Heart left ventricle (tissue), 16 donors: ENCODE results near the gene SPATS2L. TPM values are rescaled to one million over a fixed set of nuclear protein-coding genes. Genes with fewer than 3 reads are reported as not detected.

Experiments used
- ATAC-seq, 4 donors: fragments of 200-7000 bp; cut with Tn5 transposase; one replicate each; pipeline ENCODE4 v1.9.1; 2020 to 2022; ENCODE audit warnings: moderate library complexity in 4 of 4, mild to moderate bottlenecking in 3 of 4, moderate number of reproducible peaks in 1 of 4
- DNase-seq, 5 donors: peaks; one replicate each; pipeline ENCODE4 v3.0.0-alpha.2; 2020
- H3K27ac ChIP-seq, 12 donors: fragments of 200-600 bp; sonication (generic) in 4 of 12; one replicate each; pipeline versions ENCODE4 v1.5.0 to v1.8.0; 2016 to 2022; ENCODE audit warnings: mild to moderate bottlenecking in 2 of 12
- H3K27me3 ChIP-seq, 9 donors: fragments of 200-600 bp; sonication (generic) in 2 of 9; one replicate each; pipeline versions ENCODE4 v1.5.1 to v1.8.0; 2016 to 2022; ENCODE audit warnings: mild to moderate bottlenecking in 3 of 9
- H3K36me3 ChIP-seq, 9 donors: fragments of 200-600 bp; sonication (generic) in 2 of 9; one replicate each; pipeline versions ENCODE4 v1.5.0 to v1.8.0; 2018 to 2022; ENCODE audit warnings: mild to moderate bottlenecking in 2 of 9
- H3K4me1 ChIP-seq, 12 donors: fragments of 200-600 bp; sonication (generic) in 4 of 12; one replicate each; pipeline versions ENCODE4 v1.5.0 to v1.8.0; 2016 to 2022; ENCODE audit warnings: mild to moderate bottlenecking in 3 of 12
- H3K4me3 ChIP-seq, 12 donors: fragments of 200-600 bp; sonication (generic) in 4 of 12; one replicate each; pipeline versions ENCODE4 v1.5.0 to v1.8.0; 2017 to 2022; ENCODE audit warnings: mild to moderate bottlenecking in 9 of 12, moderate library complexity in 4 of 12
- H3K9me3 ChIP-seq, 12 donors: fragments of 200-600 bp; sonication (generic) in 4 of 12; one replicate each; pipeline versions ENCODE4 v1.5.0 to v1.8.0; 2016 to 2022; ENCODE audit warnings: mild to moderate bottlenecking in 1 of 12
- POLR2A ChIP-seq, 2 donors: fragments of 450-650 bp; IDR thresholded peaks; one replicate each; pipeline ENCODE4 v1.6.1; 2017; ENCODE audit warnings: antibody characterized with exemption in 2 of 2, mild to moderate bottlenecking in 2 of 2, moderate library complexity in 2 of 2
- WGBS, 4 donors: extraction: QIAGEN DNeasy Blood & Tissue Kit in 2 of 4; methylation state at CpG; one replicate each; pipeline versions ENCODE4 v1.1.5 to v1.1.7; 2013 to 2018; 5-methylcytosine and 5-hydroxymethylcytosine counted together
- intact Hi-C, 10 donors: fragments of 100-400 bp; cut with DNase I; formaldehyde crosslinking; loops; one replicate each; pipeline versions ENCODE4 v1.11.1 to v1.14.2; 2022
- polyA plus RNA-seq, 2 donors: library from polyadenylated mRNA; stranded (reverse); fragments of 200-250 nt; gene quantifications; one replicate each; pipeline ENCODE4 v1.2.3, GENCODE V29; 2013
- total RNA-seq, 9 donors: library from RNA; depleted of rRNA in 2 of 9; stranded (reverse); fragments of >200 nt in 2 of 9; fragmentation: NEBNext Ultra II Directional in 3 of 9; extraction: Animal tissue kit (Norgen Biotek cat#: 25700) in 3 of 9; gene quantifications; one replicate each; pipeline versions ENCODE4 v1.1.0 to v1.2.4, GENCODE V29; 2016 to 2023
- TF ChIP-seq, protein P1 (sequence below), 12 donors: fragments of 200-600 bp; sonication (generic) in 4 of 12; IDR thresholded peaks; one replicate each; pipeline versions ENCODE4 v1.5.0 to v1.8.0; 2018 to 2022; ENCODE audit warnings: antibody characterized with exemption in 12 of 12, mild to moderate bottlenecking in 5 of 12
- donor health status: ischemic (EF 13 %, LVEDD 7.1; RV severe dilation, severe dysfunction).
- donor health status: healthy with polysubstance abuse.
- donor health status: DM: no; HTN: yes; CAD: no.
- donor health status: DM: no; HTN: no; CAD: no.
- donor health status: ischemic (EF 25% LVEDD 6.9; RV normal size, moderate dysfunction).
- donor health status: ischemic (EF 25% LVEDD 5.7; RV mildly dilated, moderate dysfunction).
- donor health status: healthy.
- donor health status: DM: yes; HTN: yes; CAD: no.
- donor health status: ischemic (EF 35%, LVEDD 5.7; RV mildly dilated, moderate dysfunction).
- donor health status: nonischemic (EF 11% LVEDD 7.7; RV severe dilation, severe dysfunction).
- donor health status: DM: yes; HTN: yes; CAD: no.
- donor health status: PGD.
- donor health status: ischemic (EF 29% LVEDD 5.4; RV normal size, mild dysfunction).
- donor health status: nonischemic (EF 23%, LVEDD 6.1; RV moderate dilation, normal function).

SPATS2L gene
- total and polyA plus RNA-seq, 11 donors = 34.9 to 177 (median 102) TPM

DNA sequence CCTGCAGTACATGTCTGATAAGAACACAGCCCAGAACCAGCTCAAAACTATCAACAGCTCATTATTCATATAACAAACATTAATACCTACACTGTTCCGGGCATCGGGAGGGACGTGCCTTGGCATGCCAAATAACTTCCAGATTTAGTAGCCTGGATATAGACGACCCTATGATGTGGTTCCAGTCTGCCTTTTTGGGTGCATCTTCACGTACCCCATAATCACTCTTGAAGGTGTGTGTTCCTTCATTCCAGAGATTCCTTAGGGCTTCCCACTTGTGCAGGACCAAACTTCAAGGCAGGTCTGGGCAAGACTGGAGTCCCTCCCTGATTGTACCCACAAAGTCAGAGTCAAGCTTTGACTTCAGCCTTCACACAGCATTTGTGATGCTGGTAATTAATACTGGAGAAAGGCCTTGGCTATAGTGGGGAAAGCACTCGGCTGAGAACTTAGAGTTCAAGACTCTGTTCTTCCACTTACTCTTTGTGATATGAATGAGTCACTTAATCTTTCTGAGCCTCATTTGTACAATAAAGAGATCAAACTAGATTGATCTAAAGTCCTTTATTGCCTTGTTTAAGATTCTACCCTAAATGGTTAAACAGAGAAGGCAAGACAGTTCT lies 27.7 kb upstream of the SPATS2L start:
- Histone ChIP-seq H3K4me3 (no peak overlapping the region), H3K9me3 (no peaks in the 10 kb centered on the region), H3K27ac (no peak overlapping the region), H3K4me1 (no peaks in the 10 kb centered on the region), H3K36me3 (no peaks in the 10 kb centered on the region), H3K27me3 (no peaks in the 10 kb centered on the region)
- DNase-seq (no peak), ATAC-seq (no peak)
- intact Hi-C loops = no loop called here
- 76 to 82% (median 78%) methylated on average over 6 of the region's 6 CpGs for whole genome bisulfite sequencing, 4 donors
- TF ChIP-seq, protein P1, sequence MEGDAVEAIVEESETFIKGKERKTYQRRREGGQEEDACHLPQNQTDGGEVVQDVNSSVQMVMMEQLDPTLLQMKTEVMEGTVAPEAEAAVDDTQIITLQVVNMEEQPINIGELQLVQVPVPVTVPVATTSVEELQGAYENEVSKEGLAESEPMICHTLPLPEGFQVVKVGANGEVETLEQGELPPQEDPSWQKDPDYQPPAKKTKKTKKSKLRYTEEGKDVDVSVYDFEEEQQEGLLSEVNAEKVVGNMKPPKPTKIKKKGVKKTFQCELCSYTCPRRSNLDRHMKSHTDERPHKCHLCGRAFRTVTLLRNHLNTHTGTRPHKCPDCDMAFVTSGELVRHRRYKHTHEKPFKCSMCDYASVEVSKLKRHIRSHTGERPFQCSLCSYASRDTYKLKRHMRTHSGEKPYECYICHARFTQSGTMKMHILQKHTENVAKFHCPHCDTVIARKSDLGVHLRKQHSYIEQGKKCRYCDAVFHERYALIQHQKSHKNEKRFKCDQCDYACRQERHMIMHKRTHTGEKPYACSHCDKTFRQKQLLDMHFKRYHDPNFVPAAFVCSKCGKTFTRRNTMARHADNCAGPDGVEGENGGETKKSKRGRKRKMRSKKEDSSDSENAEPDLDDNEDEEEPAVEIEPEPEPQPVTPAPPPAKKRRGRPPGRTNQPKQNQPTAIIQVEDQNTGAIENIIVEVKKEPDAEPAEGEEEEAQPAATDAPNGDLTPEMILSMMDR (IDR thresholded peaks at IDR 0.05) = no peak
- no peak for TF ChIP-seq POLR2A (IDR thresholded peaks at IDR 0.05)

DNA sequence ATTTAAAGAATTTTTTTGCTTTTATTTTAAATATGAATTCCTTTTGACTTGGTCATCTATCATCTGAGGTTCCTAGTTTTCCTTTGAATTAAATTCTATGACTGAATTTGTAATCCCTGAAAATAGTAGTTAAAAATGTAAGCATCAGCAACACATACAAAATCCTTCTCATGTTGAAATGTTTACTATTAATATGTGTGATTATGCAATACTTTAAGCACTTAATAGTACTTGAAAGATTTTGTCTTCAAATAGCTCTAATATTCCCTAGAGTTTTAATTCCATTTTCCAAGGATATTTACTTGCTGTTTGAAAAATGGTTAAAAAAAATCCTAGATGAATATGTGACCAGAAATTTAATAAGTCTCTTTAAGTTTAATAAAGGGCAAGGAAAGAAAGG lies 26.6 kb upstream of the SPATS2L start:
- ATAC-seq (no peak), DNase-seq (no peak)
- intact Hi-C loops = no loop called here
- no peaks in the 10 kb centered on the region for H3K4me1 ChIP-seq
- H3K9me3 ChIP-seq = no peaks in the 10 kb centered on the region
- no peaks in the 10 kb centered on the region for H3K36me3 ChIP-seq
- no peak overlapping the region for H3K27ac ChIP-seq
- TF ChIP-seq POLR2A (IDR thresholded peaks at IDR 0.05) = no peak
- TF ChIP-seq, protein P1 (IDR thresholded peaks at IDR 0.05) = no peak
- H3K4me3 ChIP-seq = no peak overlapping the region
- no peaks in the 10 kb centered on the region for H3K27me3 ChIP-seq

DNA sequence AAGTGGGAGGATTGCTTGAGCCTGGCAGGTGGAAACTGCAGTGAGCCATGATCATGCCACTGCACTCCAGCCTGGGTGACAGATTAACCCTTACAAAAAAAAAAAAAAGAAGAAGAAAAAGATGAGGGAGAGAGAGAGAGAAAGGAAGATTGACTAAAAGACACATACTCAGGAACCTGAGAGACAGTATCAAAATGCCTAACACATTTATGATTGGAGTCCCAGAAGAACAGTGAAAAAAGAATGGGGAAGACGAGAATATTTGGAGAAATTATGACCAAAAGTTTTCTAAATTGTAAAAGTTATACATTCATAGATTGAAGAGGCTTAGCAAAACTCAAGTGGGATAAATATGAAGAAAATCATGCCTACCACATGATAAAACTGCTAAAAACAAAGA lies 19.9 kb upstream of the SPATS2L start:
- 37 to 96% (median 72%) methylated on average over 1 of the region's 1 CpG for WGBS, 4 donors
- Histone ChIP-seq H3K27me3 (no peaks in the 10 kb centered on the region), H3K4me1 (no peaks in the 10 kb centered on the region), H3K4me3 (no peak overlapping the region), H3K27ac (no peak overlapping the region), H3K9me3 (no peaks in the 10 kb centered on the region), H3K36me3 (no peaks in the 10 kb centered on the region)
- intact Hi-C loops = no loop called here
- TF ChIP-seq POLR2A (IDR thresholded peaks at IDR 0.05) = no peak
- TF ChIP-seq, protein P1 (IDR thresholded peaks at IDR 0.05) = no peak
- DNase-seq (no peak), ATAC-seq (no peak)

DNA sequence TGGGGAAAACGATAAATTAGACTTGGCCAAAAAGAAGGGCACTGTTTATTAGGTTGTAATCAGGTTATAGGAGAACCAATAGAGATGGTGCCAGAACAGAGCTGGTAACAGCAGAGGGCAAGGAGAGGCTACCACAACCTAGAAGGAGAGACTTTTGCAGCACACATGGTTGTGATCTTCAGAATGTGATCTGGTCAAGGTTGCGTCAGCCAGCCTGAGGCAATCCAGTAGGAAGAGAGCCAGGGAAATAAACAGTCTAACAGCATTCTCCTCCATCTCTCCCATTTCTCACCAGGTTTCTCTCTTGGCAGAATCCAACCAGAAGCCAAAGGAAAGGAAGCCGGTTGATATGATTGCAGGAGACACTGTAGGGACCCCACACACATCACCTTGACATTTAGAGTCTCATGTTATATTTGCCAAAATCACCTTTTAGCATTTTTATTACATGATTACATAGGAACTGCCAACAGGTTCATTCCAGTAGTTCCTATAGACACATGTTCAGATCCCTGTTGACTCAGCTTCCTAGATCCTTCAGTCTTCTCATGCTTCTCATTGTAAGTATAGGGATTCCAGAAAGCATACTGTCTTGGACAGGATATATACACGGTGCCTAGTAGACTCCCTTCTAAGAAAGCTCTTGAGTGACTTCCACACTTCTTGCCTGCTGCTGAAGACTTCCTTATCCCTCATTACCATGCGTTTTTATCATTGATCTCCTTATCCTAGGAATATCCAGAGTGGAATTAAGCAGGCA lies 17.6 kb upstream of the SPATS2L start:
- Histone ChIP-seq H3K4me1 (no peaks in the 10 kb centered on the region), H3K27me3 (no peaks in the 10 kb centered on the region), H3K4me3 (no peak overlapping the region), H3K36me3 (no peaks in the 10 kb centered on the region), H3K27ac (no peak overlapping the region), H3K9me3 (no peaks in the 10 kb centered on the region)
- intact Hi-C loops = no loop called here
- TF ChIP-seq, protein P1 (IDR thresholded peaks at IDR 0.05) = no peak
- no peak for TF ChIP-seq POLR2A (IDR thresholded peaks at IDR 0.05)
- ATAC-seq (no peak), DNase-seq (no peak)
- WGBS, 4 donors = 70 to 80% (median 77%) methylated on average over 5 of the region's 5 CpGs
